Mesendoderm (in vitro differentiated cells): ENCODE data around the gene UBE2E2.

ENCODE experiments used
- DNase-seq: peaks from one replicate; pipeline ENCODE4 v3.0.0; 2013
- H2AK5ac ChIP-seq: 2 replicates; pipeline ENCODE4 v1.6.1; 2013; ENCODE audit warnings: low read length, inconsistent platforms
- H2BK120ac ChIP-seq: 2 replicates; pipeline ENCODE4 v1.6.1; 2013; ENCODE audit warnings: low read depth, mild to moderate bottlenecking, low read length, moderate library complexity, mixed read lengths
- H2BK15ac ChIP-seq: replicated peaks from 2 replicates; pipeline ENCODE4 v1.6.1; 2013; ENCODE audit warnings: low read depth, mild to moderate bottlenecking, moderate library complexity
- H2BK5ac ChIP-seq: 2 replicates; pipeline ENCODE4 v1.6.1; 2013; ENCODE audit warnings: low read length, inconsistent platforms
- H3K18ac ChIP-seq: 2 replicates; pipeline ENCODE4 v1.6.1; 2013; ENCODE audit warnings: mild to moderate bottlenecking, low read length, mixed read lengths
- H3K23ac ChIP-seq: one replicate; pipeline ENCODE4 v1.6.1; 2013; ENCODE audit warnings: low read length
- H3K27ac ChIP-seq: 2 replicates; pipeline ENCODE4 v1.5.1; 2013; ENCODE audit warnings: low read depth, mild to moderate bottlenecking, inconsistent platforms, low read length, moderate library complexity
- H3K27me3 ChIP-seq: 2 replicates; pipeline ENCODE4 v1.6.1; 2013; ENCODE audit warnings: low read length, control low read depth, mild to moderate bottlenecking, inconsistent platforms; ENCODE audit not compliant: insufficient read depth, poor library complexity
- H3K36me3 ChIP-seq: 2 replicates; pipeline ENCODE4 v1.6.1; 2013; ENCODE audit warnings: low read length, inconsistent platforms; ENCODE audit not compliant: control insufficient read depth, insufficient read depth
- H3K4ac ChIP-seq: one replicate; pipeline ENCODE4 v1.6.1; 2013; ENCODE audit warnings: low read depth, mild to moderate bottlenecking, low read length, moderate library complexity
- H3K4me1 ChIP-seq: 2 replicates; pipeline ENCODE4 v1.6.1; 2013; ENCODE audit warnings: low read depth, low read length, inconsistent platforms; ENCODE audit not compliant: control insufficient read depth
- H3K4me2 ChIP-seq: 2 replicates; pipeline ENCODE4 v1.6.1; 2013; ENCODE audit warnings: low read length
- H3K4me3 ChIP-seq: 2 replicates; pipeline ENCODE4 v1.5.1; 2013; ENCODE audit warnings: mild to moderate bottlenecking, low read length
- H3K56ac ChIP-seq: one replicate; pipeline ENCODE4 v1.6.1; 2013; ENCODE audit warnings: low read length
- H3K79me1 ChIP-seq: 2 replicates; pipeline ENCODE4 v1.6.1; 2013; ENCODE audit warnings: low read length, inconsistent platforms
- H3K79me2 ChIP-seq: 2 replicates; pipeline ENCODE4 v1.6.1; 2013; ENCODE audit warnings: mild to moderate bottlenecking, low read length; ENCODE audit not compliant: control insufficient read depth, insufficient read depth
- H3K9ac ChIP-seq: 2 replicates; pipeline ENCODE4 v1.6.1; 2013; ENCODE audit warnings: low read length, inconsistent platforms
- H4K5ac ChIP-seq: one replicate; pipeline ENCODE4 v1.6.1; 2013; ENCODE audit warnings: low read length
- H4K8ac ChIP-seq: one replicate; pipeline ENCODE4 v1.6.1; 2013; ENCODE audit warnings: low read depth, mild to moderate bottlenecking, control low read depth, low read length, moderate library complexity
- WGBS: extraction: QIAGEN DNeasy Blood & Tissue Kit; methylation state at CpG from one replicate; pipeline ENCODE4 v1.1.7; 2013; ENCODE audit warnings: low lambda C conversion rate, missing lambda C conversion rate; ENCODE audit not compliant: insufficient coverage; ENCODE audit errors: extremely low coverage; 5-methylcytosine and 5-hydroxymethylcytosine counted together

The UBE2E2 gene

GRCh38 chr3:23480329-23480714 is 277.2 kb downstream of the UBE2E2 start:
- H3K27me3 ChIP-seq = no peaks in the 10 kb centered on the region
- no peak overlapping the region for H2BK15ac ChIP-seq
- no peak for DNase-seq
- no peak overlapping the region for H3K18ac ChIP-seq
- no peak overlapping the region for H3K4me3 ChIP-seq
- no peaks in the 10 kb centered on the region for H3K79me2 ChIP-seq
- H3K79me1 ChIP-seq = peaks cover 3% of the 10 kb centered on the region
- H2AK5ac ChIP-seq = no peak overlapping the region
- H2BK5ac ChIP-seq = no peak overlapping the region
- H2BK120ac ChIP-seq = no peak overlapping the region
- H3K23ac ChIP-seq = no peak overlapping the region
- H3K56ac ChIP-seq = no peak overlapping the region
- H3K4me2 ChIP-seq = no peak overlapping the region
- peaks cover under 1% of the 10 kb centered on the region for H3K4me1 ChIP-seq
- no CpG with 5 or more reads among the region's 8 CpGs for WGBS
- H4K8ac ChIP-seq = no peak overlapping the region
- H3K36me3 ChIP-seq = no peaks in the 10 kb centered on the region
- H3K9ac ChIP-seq = no peak overlapping the region
- no peak overlapping the region for H3K27ac ChIP-seq
- H4K5ac ChIP-seq = no peak overlapping the region
- H3K4ac ChIP-seq = no peak overlapping the region

DNA sequence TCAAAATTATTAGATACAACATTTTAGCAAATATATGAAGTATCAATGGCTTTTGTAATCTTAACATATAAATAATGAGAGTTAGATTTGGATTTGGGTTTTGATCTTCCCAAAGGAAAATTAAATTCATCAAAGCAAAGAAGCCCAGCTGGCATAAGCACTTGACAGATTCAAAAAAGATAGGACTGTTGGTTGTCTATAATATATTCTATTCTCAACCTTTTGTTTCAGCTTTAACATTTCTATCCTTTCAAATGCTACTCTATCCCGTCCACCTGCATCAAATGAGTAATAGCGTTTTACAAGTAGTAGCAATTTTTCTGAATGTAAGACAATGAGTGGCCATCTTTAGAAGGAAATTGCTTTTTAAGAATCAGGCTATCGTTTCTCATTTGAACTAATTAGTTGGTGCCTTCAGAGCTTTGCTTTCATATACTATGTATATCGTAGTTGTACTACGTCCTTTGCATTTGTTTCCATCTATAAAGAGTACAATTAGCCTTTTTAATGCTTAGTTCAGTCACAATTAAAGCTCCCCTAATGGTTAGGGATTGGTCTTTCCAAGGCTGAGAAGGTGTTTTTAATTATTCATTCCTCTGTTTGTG is 278.0 kb downstream of the UBE2E2 start:
- Histone ChIP-seq H3K27ac (no peak overlapping the region), H3K79me2 (no peaks in the 10 kb centered on the region), H3K4me3 (no peak overlapping the region), H3K56ac (no peak overlapping the region), H2BK120ac (no peak overlapping the region), H3K4me1 (no peaks in the 10 kb centered on the region), H2BK15ac (no peak overlapping the region), H3K27me3 (no peaks in the 10 kb centered on the region), H3K36me3 (no peaks in the 10 kb centered on the region), H3K79me1 (no peaks in the 10 kb centered on the region), H3K4ac (no peak overlapping the region), H3K18ac (no peak overlapping the region), H2BK5ac (no peak overlapping the region), H4K8ac (no peak overlapping the region), H3K4me2 (no peak overlapping the region), H2AK5ac (no peak overlapping the region), H3K9ac (no peak overlapping the region), H4K5ac (no peak overlapping the region), H3K23ac (no peak overlapping the region)
- no CpG with 5 or more reads among the region's 5 CpGs for WGBS
- DNase-seq = no peak

- DNase-seq = no peak
- H3K56ac ChIP-seq = no peak overlapping the region
- no peak overlapping the region for H3K4ac ChIP-seq
- H3K27ac ChIP-seq = no peak overlapping the region
- H3K27me3 ChIP-seq = no peaks in the 10 kb centered on the region
- H3K23ac ChIP-seq = no peak overlapping the region
- H3K18ac ChIP-seq = no peak overlapping the region
- H3K36me3 ChIP-seq = no peaks in the 10 kb centered on the region
- H3K4me2 ChIP-seq = no peak overlapping the region
- no peak overlapping the region for H4K5ac ChIP-seq
- H2BK120ac ChIP-seq = no peak overlapping the region
- WGBS = no CpG with 5 or more reads among the region's 3 CpGs
- H3K4me3 ChIP-seq = no peak overlapping the region
- no peak overlapping the region for H3K9ac ChIP-seq
- no peak overlapping the region for H2AK5ac ChIP-seq
- no peak overlapping the region for H2BK5ac ChIP-seq
- no peak overlapping the region for H4K8ac ChIP-seq
- no peak overlapping the region for H2BK15ac ChIP-seq
- no peaks in the 10 kb centered on the region for H3K79me1 ChIP-seq
- no peaks in the 10 kb centered on the region for H3K79me2 ChIP-seq
- H3K4me1 ChIP-seq = no peaks in the 10 kb centered on the region
Observed at GRCh38 chr3:23481616-23482278, 278.6 kb downstream of the UBE2E2 start.

DNA sequence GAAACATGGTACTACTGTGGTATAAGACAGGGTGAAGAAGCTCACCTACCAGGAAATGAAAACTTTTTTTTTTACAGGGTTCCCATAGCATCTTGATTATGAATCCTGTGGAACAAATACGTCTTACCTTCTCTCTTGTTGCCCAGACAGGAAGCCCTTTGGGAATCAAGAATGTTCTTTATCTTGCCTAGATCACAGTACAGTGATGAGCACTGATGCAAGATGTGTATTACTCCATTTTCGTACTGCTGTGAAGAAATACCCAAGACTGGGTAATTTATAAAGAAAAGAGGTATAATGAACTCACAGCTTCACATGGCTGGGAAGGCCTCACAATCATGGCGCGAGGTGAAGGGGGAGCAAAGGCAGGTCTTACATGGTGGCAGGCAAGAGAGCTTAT is 281.3 kb downstream of the UBE2E2 start:
- Histone ChIP-seq H3K4me3 (no peak overlapping the region), H3K9ac (no peak overlapping the region), H3K79me1 (no peaks in the 10 kb centered on the region), H3K18ac (no peak overlapping the region), H2BK120ac (no peak overlapping the region), H2BK5ac (no peak overlapping the region), H3K56ac (no peak overlapping the region), H2AK5ac (no peak overlapping the region), H3K4ac (no peak overlapping the region), H3K23ac (no peak overlapping the region), H3K36me3 (no peaks in the 10 kb centered on the region), H3K4me1 (no peaks in the 10 kb centered on the region), H4K5ac (no peak overlapping the region), H3K27ac (no peak overlapping the region), H2BK15ac (no peak overlapping the region), H4K8ac (no peak overlapping the region), H3K79me2 (no peaks in the 10 kb centered on the region), H3K4me2 (no peak overlapping the region), H3K27me3 (no peaks in the 10 kb centered on the region)
- no peak for DNase-seq
- no CpG with 5 or more reads among the region's 4 CpGs for WGBS

GRCh38 chr3:23485922-23486321 is 282.8 kb downstream of the UBE2E2 start:
- Histone ChIP-seq H3K4me1 (no peaks in the 10 kb centered on the region), H3K79me2 (no peaks in the 10 kb centered on the region), H2BK5ac (no peak overlapping the region), H3K27ac (no peak overlapping the region), H3K9ac (no peak overlapping the region), H3K23ac (no peak overlapping the region), H4K8ac (no peak overlapping the region), H2AK5ac (no peak overlapping the region), H2BK15ac (no peak overlapping the region), H4K5ac (no peak overlapping the region), H3K27me3 (no peaks in the 10 kb centered on the region), H3K18ac (no peak overlapping the region), H3K4me3 (no peak overlapping the region), H3K79me1 (no peaks in the 10 kb centered on the region), H3K56ac (no peak overlapping the region), H2BK120ac (no peak overlapping the region), H3K4me2 (no peak overlapping the region), H3K4ac (no peak overlapping the region), H3K36me3 (no peaks in the 10 kb centered on the region)
- DNase-seq = no peak
- no CpG with 5 or more reads among the region's 6 CpGs for WGBS

- no peak overlapping the region for H3K27ac ChIP-seq
- H2BK15ac ChIP-seq = no peak overlapping the region
- no peak overlapping the region for H3K56ac ChIP-seq
- no peak overlapping the region for H2BK5ac ChIP-seq
- no peak overlapping the region for H3K9ac ChIP-seq
- H3K79me1 ChIP-seq = no peaks in the 10 kb centered on the region
- H3K4me3 ChIP-seq = no peak overlapping the region
- H3K4me2 ChIP-seq = no peak overlapping the region
- no peaks in the 10 kb centered on the region for H3K79me2 ChIP-seq
- no peak for DNase-seq
- no peak overlapping the region for H3K4ac ChIP-seq
- no peaks in the 10 kb centered on the region for H3K36me3 ChIP-seq
- H3K23ac ChIP-seq = no peak overlapping the region
- H2AK5ac ChIP-seq = no peak overlapping the region
- H3K4me1 ChIP-seq = no peaks in the 10 kb centered on the region
- H3K27me3 ChIP-seq = no peaks in the 10 kb centered on the region
- WGBS = no CpG with 5 or more reads among the region's 9 CpGs
- no peak overlapping the region for H4K8ac ChIP-seq
- no peak overlapping the region for H3K18ac ChIP-seq
- H2BK120ac ChIP-seq = no peak overlapping the region
- H4K5ac ChIP-seq = no peak overlapping the region
Observed at GRCh38 chr3:23487015-23487414, 283.9 kb downstream of the UBE2E2 start.
